Tibial artery (tissue), 4 donors: ENCODE measurements around the gene C17orf107.

Experiments used
- DNase-seq, 2 donors: peaks; one replicate each; pipeline ENCODE4 v3.0.0-alpha.2; 2019
- H3K27ac ChIP-seq, 2 donors: fragments of 200-600 bp; sonication (generic) in 1 of 2; 1 replicate in 1 of 2; 2 replicates in 1 of 2; pipeline ENCODE4 v1.5.1; 2018 to 2019; ENCODE audit warnings: mild to moderate bottlenecking in 1 of 2
- H3K27me3 ChIP-seq, 2 donors: fragments of 200-600 bp; sonication (generic) in 1 of 2; one replicate each; pipeline versions ENCODE4 v1.5.1 to v1.6.0; 2016 to 2019
- H3K36me3 ChIP-seq, 3 donors: fragments of 200-600 bp; sonication (generic) in 2 of 3; one replicate each; pipeline ENCODE4 v1.5.1; 2016 to 2019; ENCODE audit warnings: mild to moderate bottlenecking in 2 of 3
- H3K4me1 ChIP-seq, 4 donors: fragments of 200-600 bp; sonication (generic) in 2 of 4; 1 replicate in 3 of 4; 2 replicates in 1 of 4; pipeline ENCODE4 v1.5.1; 2016 to 2019
- H3K4me3 ChIP-seq, 2 donors: fragments of 200-600 bp; sonication (generic) in 1 of 2; 1 replicate in 1 of 2; 2 replicates in 1 of 2; pipeline ENCODE4 v1.5.1; 2018 to 2019; ENCODE audit warnings: mild to moderate bottlenecking in 2 of 2
- H3K9me3 ChIP-seq, 3 donors: fragments of 200-600 bp; sonication (generic) in 1 of 3; one replicate each; pipeline ENCODE4 v1.5.1; 2016 to 2019
- CTCF ChIP-seq, 2 experiments: fragments of 200-600 bp in 1 of 2; fragments of 450-650 bp in 1 of 2; IDR thresholded peaks; one replicate each; pipeline ENCODE4 v1.5.1; 2017 to 2019; ENCODE audit warnings: antibody characterized with exemption in 2 of 2, mild to moderate bottlenecking in 1 of 2, moderate library complexity in 1 of 2
- intact Hi-C: fragments of 100-400 bp; cut with DNase I; formaldehyde crosslinking; loops from one replicate; pipeline ENCODE4 v1.15.0; 2023; ENCODE audit warnings: low total_unique reads

C17orf107 gene

GRCh38 chr17:4899341-4900230, at the start of gene C17orf107:
TSS of gene C17orf107 (plus strand) at chr17:4899536. CDS start at chr17:4899763, 227 bp downstream.
- H3K4me3 ChIP-seq, result peak within 1 kb of the TSS; percentile 49 to 59
- intact Hi-C loops, result no loop called here
- peak; percentile 76 to 88 for DNase-seq
- TF ChIP-seq CTCF (IDR thresholded peaks at IDR 0.05), result no peak
- peaks cover 0 to 45% (median 20%) of the 10 kb centered on the region in 4 donors for H3K4me1 ChIP-seq
- peaks cover 23 to 32% (median 27%) of the 10 kb centered on the region in 3 donors for H3K36me3 ChIP-seq
- H3K27me3 ChIP-seq, result peaks cover 0 to 41% of the 10 kb centered on the region in 2 donors
- H3K9me3 ChIP-seq, result no peaks in the 10 kb centered on the region
- peak within 1 kb of the TSS in 1 of 2 donors; percentile 33 for H3K27ac ChIP-seq

GRCh38 chr17:4850246-4850645, 49.1 kb upstream of the C17orf107 start:
- intact Hi-C loops, result no loop called here
- Histone ChIP-seq H3K4me1 (peaks cover 0 to 28% (median 0%) of the 10 kb centered on the region in 4 donors), H3K27me3 (no peaks in the 10 kb centered on the region), H3K36me3 (no peaks in the 10 kb centered on the region), H3K4me3 (no peak overlapping the region), H3K27ac (no peak overlapping the region), H3K9me3 (no peaks in the 10 kb centered on the region)
- DNase-seq, result no peak
- no peak for TF ChIP-seq CTCF (IDR thresholded peaks at IDR 0.05)

GRCh38 chr17:4851084-4851483, 48.3 kb upstream of the C17orf107 start:
- no peak overlapping the region for H3K4me3 ChIP-seq
- H3K4me1 ChIP-seq, result peaks cover 0 to 19% (median 0%) of the 10 kb centered on the region in 4 donors
- TF ChIP-seq CTCF (IDR thresholded peaks at IDR 0.05), result no peak
- H3K9me3 ChIP-seq, result no peaks in the 10 kb centered on the region
- intact Hi-C loops, result no loop called here
- no peaks in the 10 kb centered on the region for H3K27me3 ChIP-seq
- no peak overlapping the region for H3K27ac ChIP-seq
- DNase-seq, result no peak
- H3K36me3 ChIP-seq, result no peaks in the 10 kb centered on the region

DNA sequence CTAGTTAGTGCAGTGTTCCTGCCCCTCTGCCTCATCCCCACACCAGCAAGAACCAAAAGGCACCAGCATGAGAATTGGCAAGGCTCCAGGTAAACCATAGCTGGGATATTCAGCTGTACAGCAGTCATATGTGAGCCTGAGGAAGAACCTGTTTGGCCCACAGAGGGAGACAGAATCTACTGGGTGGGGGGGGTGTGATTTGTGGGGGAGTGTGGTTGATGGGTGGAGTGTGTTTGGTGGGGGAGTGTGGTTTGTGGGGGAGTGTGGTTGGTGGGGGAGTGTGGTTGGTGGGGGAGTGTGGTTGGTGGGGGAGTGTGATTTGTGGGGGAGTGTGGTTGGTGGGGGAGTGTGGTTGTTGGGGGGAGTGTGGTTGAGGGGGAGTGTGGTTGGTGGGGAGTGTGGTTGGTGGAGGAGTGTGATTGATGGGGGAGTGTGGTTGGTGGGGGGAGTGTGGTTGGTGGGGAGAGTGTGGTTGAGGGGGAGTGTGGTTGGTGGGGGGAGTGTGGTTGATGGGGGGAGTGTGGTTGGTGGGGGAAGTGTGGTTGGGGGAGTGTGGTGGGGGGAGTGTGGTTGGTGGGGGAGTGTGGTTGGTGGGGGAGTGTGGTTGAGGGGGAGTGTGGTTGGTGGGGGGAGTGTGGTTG, 46.6 kb upstream of the C17orf107 start:
- no peaks in the 10 kb centered on the region for H3K9me3 ChIP-seq
- no peak for DNase-seq
- intact Hi-C loops, result no loop called here
- H3K27ac ChIP-seq, result no peak overlapping the region
- H3K4me1 ChIP-seq, result peaks cover 0 to 26% (median 1%) of the 10 kb centered on the region in 4 donors
- no peaks in the 10 kb centered on the region for H3K27me3 ChIP-seq
- no peak overlapping the region for H3K4me3 ChIP-seq
- TF ChIP-seq CTCF (IDR thresholded peaks at IDR 0.05), result no peak
- no peaks in the 10 kb centered on the region for H3K36me3 ChIP-seq

- H3K9me3 ChIP-seq, result no peaks in the 10 kb centered on the region
- intact Hi-C loops, result no loop called here
- no peak overlapping the region for H3K27ac ChIP-seq
- H3K4me3 ChIP-seq, result no peak overlapping the region
- TF ChIP-seq CTCF (IDR thresholded peaks at IDR 0.05), result no peak
- DNase-seq, result no peak
- H3K36me3 ChIP-seq, result no peaks in the 10 kb centered on the region
- H3K27me3 ChIP-seq, result no peaks in the 10 kb centered on the region
- H3K4me1 ChIP-seq, result peaks cover 0 to 32% (median 4%) of the 10 kb centered on the region in 4 donors
Observed at GRCh38 chr17:4853208-4853671, 46.1 kb upstream of the C17orf107 start.
